Activated naive CD4-positive, alpha-beta T cell treated with anti-CD3 and anti-CD28 coated beads, Interleukin-2, amount 50 U/mL, for 72 hours (primary cell): ENCODE data around the gene TECPR2. TPM values are rescaled to one million over a fixed set of nuclear protein-coding genes. Genes with fewer than 3 reads are reported as not detected.
A peak's percentile ranks its signal among the peaks of the same experiment; 100 is the strongest.

Experiments used
- ATAC-seq, 2 donors: fragments of 150-1000 bp; cut with Tn5 transposase; 2 replicates each; pipeline ENCODE4 v1.10.0; 2021; ENCODE audit warnings: mild to moderate bottlenecking in 2 of 2, moderate library complexity in 2 of 2
- DNase-seq, 2 donors: peaks; one replicate each; pipeline ENCODE4 v3.0.0; 2021 to 2022; ENCODE audit warnings: low spot score in 2 of 2
- H3K27ac Mint-ChIP-seq, 2 donors: one replicate each; pipeline ENCODE4 v1.8.0; 2022; ENCODE audit warnings: mild to moderate bottlenecking in 2 of 2, mixed read lengths in 2 of 2
- H3K36me3 Mint-ChIP-seq, 2 donors: one replicate each; pipeline ENCODE4 v1.8.0; 2022; ENCODE audit warnings: mixed read lengths in 2 of 2
- H3K9me3 Mint-ChIP-seq, 2 donors: one replicate each; pipeline ENCODE4 v1.8.0; 2022; ENCODE audit warnings: mixed read lengths in 2 of 2
- total RNA-seq, 2 donors: library from RNA; stranded (reverse); gene quantifications; one replicate each; pipeline ENCODE4 v1.2.3, GENCODE V29; 2022

Gene TECPR2
- total RNA-seq, 2 donors from 2014 or later = 1.4 to 8.4 TPM

DNA sequence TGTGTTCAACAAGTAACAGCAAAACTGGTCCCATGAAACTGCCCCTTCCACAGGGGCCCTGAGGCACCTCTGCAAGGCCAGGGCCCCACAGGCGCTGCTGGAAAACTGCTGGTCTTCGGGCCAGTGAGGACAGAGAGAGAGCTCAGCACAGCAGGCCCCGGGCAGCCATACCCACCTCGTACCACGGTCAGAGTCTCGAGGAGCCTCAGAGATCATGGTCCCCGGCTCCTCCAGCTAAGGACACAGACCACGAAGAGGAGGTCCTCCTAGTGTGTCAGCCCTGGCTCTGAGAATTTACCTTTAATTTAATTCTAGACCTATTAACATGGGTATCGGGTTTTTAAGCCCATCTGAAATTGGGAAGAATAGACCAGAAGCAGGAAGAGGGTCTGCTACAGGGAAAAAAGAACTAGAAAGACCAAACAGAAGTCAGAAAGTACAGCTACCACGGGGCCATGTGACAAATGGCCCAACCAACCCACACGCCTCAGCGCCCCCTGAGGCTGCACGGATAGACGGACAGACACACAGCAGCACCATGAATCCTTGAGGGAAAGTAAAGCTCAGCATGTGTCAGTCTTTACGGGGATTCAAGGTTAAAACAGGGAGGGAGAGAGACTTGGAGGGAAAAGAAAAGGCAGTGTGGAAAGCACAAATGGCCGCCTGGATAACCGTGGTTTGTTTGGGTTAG lies 123.9 kb downstream of the TECPR2 start:
- ATAC-seq = no peak
- peaks cover 5% of the 10 kb centered on the region in 2 donors for H3K9me3 Mint-ChIP-seq
- peak overlapping the region; percentile 9 to 10 for H3K27ac Mint-ChIP-seq
- no peak for DNase-seq
- peaks cover 6 to 7% of the 10 kb centered on the region in 2 donors for H3K36me3 Mint-ChIP-seq

DNA sequence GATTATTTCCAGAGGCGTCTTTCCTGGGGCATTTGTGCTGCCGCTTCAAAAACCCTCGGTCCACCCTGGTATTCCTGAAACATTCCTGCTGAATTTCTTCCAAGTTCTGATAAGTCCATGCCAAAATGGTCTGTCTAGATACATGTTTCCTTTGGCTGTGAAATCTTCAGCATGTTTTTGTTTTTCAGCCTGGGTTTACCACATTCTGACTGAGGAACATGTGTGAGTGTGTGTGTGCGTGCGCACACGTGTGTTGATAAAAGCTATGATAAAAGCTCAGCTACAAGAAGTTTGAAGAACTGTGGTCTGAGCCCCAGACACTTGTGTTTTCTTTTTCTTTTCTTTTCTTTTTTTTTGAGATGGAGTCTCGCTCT lies 124.5 kb downstream of the TECPR2 start:
- Mint-ChIP-seq H3K36me3 (peaks cover 5 to 6% of the 10 kb centered on the region in 2 donors), H3K9me3 (peaks cover 4% of the 10 kb centered on the region in 2 donors), H3K27ac (no peak overlapping the region)
- ATAC-seq = no peak
- DNase-seq = no peak

GRCh38 chr14:102490456-102490855 lies 127.7 kb downstream of the TECPR2 start:
- H3K27ac Mint-ChIP-seq = no peak overlapping the region
- DNase-seq = no peak
- H3K9me3 Mint-ChIP-seq = no peaks in the 10 kb centered on the region
- ATAC-seq = no peak
- H3K36me3 Mint-ChIP-seq = no peaks in the 10 kb centered on the region

GRCh38 chr14:102491366-102491765 lies 128.6 kb downstream of the TECPR2 start:
- ATAC-seq (no peak), DNase-seq (no peak)
- Mint-ChIP-seq H3K36me3 (no peaks in the 10 kb centered on the region), H3K9me3 (no peaks in the 10 kb centered on the region), H3K27ac (no peak overlapping the region)

GRCh38 chr14:102491786-102492530 lies 129.2 kb downstream of the TECPR2 start:
- Mint-ChIP-seq H3K9me3 (no peaks in the 10 kb centered on the region), H3K27ac (no peak overlapping the region), H3K36me3 (no peaks in the 10 kb centered on the region)
- ATAC-seq (no peak), DNase-seq (no peak)

DNA sequence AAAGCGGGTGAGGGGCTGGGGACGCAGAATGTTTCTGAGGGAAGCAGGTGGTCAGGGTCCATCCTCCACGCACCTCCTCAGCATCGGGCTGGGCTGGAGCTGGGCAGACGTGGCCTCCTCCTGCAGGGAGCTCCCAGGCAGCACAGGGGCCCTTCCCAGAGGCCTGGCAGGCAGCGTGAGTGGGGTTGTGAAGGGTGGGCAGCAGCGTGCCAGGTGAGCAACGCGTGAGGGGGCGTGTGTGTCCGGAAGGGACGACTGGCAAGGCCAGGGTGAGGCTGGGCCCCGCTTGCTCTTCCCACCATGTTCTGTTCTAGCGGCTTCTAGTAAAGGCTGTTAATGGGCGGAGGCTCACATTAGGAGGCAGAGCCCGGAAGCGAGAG lies 129.8 kb downstream of the TECPR2 start:
- Mint-ChIP-seq H3K9me3 (no peaks in the 10 kb centered on the region), H3K36me3 (no peaks in the 10 kb centered on the region), H3K27ac (no peak overlapping the region)
- DNase-seq (no peak), ATAC-seq (no peak)

DNA sequence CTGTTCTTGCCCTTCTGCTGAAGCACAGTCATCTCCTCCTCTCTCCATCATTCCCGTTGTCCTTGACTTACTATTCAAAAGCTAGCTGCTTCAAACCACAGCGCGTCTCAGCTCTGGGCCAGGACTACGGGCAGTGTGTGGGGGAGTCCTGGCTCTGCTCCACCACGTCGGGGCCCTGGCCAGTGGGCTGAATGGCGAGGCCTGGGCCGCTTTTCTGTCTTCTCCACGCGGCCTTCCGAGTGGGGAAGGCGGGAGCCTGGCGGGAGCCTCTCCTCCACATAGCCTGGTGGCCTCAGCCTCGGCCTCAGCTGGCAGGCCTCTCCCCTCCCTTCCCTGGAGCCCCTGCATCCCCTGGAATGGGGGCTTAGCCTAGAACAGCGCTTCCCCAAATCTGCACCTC lies 130.4 kb downstream of the TECPR2 start:
- no peaks in the 10 kb centered on the region for H3K36me3 Mint-ChIP-seq
- ATAC-seq = no peak
- no peak for DNase-seq
- no peaks in the 10 kb centered on the region for H3K9me3 Mint-ChIP-seq
- peak overlapping the region in 1 of 2 donors; percentile 61 for H3K27ac Mint-ChIP-seq

DNA sequence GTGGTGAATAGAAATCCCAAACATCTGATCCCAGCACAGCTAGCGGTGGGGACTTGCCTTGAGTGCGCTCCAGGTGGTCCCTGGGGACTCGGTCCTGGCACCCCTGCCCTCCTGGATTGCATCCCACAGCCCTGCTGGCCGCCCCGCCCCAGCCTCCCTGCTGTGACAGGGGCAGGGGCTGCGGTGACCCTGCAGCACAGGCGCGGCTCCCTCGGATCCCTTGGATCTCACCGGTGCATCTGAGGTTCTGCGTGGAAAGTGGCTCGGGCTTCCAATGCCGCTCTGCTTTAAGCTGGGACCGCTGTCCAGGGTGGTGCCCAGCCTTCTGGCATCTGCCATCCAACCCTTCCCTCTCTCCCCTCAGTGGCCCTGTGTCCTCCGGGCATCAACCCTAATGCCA lies 130.8 kb downstream of the TECPR2 start:
- Mint-ChIP-seq H3K27ac (no peak overlapping the region), H3K9me3 (no peaks in the 10 kb centered on the region), H3K36me3 (no peaks in the 10 kb centered on the region)
- ATAC-seq (no peak), DNase-seq (no peak)

DNA sequence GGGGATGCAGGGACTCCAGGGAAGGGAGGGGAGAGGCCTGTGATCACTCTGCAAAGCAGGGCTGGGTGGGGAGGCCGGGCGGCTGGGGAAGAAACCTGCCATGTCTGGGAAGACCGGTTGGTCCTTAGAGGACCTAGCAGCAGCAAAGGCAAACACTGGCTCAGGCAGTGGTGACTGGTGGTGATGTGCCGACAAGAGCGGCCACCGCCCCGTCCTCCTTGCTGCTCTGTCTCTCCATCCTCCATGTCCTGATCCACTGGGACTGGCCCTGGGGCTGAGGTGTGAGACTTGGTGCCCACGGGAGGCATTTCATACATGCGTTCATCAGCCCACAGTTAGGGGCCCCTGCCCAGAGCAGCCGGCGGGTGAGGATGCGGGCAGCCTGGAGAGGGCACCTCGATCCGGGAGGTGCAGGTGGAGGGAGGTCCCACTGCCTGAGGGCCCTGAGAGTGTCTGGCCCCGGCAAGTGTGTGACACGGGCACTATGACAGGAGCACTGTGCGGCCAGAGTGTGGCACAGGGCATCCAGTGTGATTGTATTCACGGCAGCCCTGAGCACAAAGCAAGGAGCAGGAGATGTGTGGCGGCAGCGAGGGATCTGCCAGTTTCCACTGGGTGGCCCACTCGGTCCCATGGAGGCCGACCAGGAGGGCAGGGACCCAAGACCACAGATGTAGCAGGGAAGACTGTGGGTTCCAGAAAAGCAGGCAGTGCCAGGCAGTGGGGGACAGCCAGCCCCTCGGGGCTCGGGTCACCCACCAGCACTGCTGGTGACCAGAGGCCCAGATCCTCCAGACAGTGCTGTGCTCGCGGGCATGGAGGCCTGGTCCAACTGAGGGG lies 133.0 kb downstream of the TECPR2 start:
- no peak for DNase-seq
- H3K27ac Mint-ChIP-seq = peak overlapping the region; percentile 17 to 72
- H3K9me3 Mint-ChIP-seq = no peaks in the 10 kb centered on the region
- ATAC-seq = no peak
- no peaks in the 10 kb centered on the region for H3K36me3 Mint-ChIP-seq

DNA sequence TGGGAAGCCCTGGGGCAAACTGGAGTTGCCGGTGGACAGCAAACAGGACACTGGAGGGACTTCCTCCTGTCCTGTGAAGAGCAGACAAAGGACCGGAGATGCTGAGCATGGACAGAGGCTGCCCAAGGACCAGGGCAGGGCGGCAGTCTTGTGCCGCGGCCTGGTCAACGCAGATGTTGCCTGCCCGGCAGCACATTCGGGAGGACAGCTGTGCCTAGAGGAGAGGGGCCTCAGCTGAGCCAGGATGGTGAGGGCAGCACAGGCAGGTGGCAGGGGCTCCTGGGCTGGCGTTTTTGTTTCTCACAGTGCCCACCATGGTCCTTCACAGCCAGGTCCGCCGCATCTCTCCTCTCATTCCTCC lies 133.6 kb downstream of the TECPR2 start:
- H3K9me3 Mint-ChIP-seq = no peaks in the 10 kb centered on the region
- DNase-seq (no peak), ATAC-seq (no peak)
- no peaks in the 10 kb centered on the region for H3K36me3 Mint-ChIP-seq
- H3K27ac Mint-ChIP-seq = peak overlapping the region in 1 of 2 donors; percentile 72

DNA sequence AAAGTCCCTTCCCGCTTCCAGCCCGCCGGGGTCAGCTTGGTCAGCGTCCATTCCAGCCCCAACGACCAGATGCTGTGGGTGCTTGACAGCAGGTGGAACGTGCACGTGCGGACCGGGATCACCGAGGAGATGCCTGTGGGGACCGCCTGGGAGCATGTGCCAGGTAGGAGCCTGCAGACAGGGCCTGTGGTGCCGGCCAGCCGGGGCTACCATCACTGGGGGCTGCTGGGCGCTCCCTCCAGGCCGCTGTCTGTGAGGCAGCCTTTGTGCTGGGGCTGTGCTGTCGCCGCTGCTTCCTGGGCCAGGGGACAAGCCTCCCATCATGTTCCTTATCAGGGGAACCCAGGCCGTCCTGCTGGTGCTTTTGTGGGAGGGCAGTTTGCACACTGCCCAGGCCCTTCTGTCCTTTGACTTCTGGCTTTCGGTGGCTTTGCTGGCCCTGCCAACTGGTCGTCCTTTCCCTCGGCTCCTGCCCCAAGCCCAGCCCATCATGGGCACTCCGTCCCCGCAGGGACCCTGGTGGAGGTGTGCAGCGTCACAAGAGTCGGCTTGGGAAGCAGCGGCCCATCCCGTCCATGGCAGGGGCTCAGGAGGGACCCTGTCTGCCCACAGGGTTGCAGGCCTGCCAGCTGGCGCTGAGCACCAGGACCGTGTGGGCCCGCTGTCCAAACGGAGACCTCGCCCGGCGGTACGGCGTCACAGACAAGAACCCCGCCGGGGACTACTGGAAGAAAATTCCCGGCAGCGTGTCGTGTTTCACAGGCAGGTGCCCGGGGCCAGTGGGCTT lies 134.4 kb downstream of the TECPR2 start:
- no peak for DNase-seq
- no peak for ATAC-seq
- no peaks in the 10 kb centered on the region for H3K36me3 Mint-ChIP-seq

DNA sequence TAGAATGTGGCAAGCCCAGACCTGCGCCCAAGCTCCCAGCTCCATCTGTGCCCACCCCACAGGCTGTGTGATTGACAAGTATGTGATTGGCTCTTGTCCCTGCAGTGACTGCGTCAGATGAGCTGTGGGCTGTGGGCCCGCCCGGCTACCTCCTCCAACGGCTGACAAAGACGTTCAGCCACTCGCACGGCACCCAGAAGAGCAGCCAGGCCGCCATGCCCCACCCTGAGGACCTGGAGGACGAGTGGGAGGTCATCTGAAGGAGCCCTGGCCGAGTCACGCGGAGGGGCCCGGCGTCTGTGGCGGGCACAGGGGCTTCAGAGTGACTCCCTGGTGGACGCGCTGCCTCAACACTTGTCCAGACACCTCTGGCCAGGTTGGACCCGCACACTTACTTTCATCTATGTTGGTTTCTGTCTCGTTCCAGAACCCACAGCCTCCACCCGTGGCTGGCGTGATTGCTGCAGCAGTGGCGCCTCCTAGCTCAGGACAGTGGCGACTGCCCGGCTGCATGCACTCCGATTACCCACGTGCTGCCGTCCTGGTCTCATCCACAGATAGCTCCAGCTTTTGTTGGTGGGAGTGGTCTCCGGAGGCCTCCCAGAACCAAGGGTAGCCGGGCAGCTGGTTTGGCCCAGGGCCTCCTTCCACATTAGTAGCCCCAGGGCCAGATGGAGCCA lies 135.4 kb downstream of the TECPR2 start:
- no peaks in the 10 kb centered on the region for H3K36me3 Mint-ChIP-seq
- H3K9me3 Mint-ChIP-seq = no peaks in the 10 kb centered on the region
- ATAC-seq = peak in 1 of 2 donors; percentile 32
- peak overlapping the region in 1 of 2 donors; percentile 46 for H3K27ac Mint-ChIP-seq
- no peak for DNase-seq

More for the DNA sequence above, 134.4 kb downstream of the TECPR2 start:
- H3K9me3 Mint-ChIP-seq = no peaks in the 10 kb centered on the region
- peak overlapping the region in 1 of 2 donors; percentile 46 for H3K27ac Mint-ChIP-seq

GRCh38 chr14:102498678-102499265 lies 136.0 kb downstream of the TECPR2 start:
- ATAC-seq (peak in 1 of 2 donors; percentile 18), DNase-seq (no peak)
- no peak overlapping the region for H3K27ac Mint-ChIP-seq
- H3K9me3 Mint-ChIP-seq = no peaks in the 10 kb centered on the region
- H3K36me3 Mint-ChIP-seq = no peaks in the 10 kb centered on the region

- peak overlapping the region; percentile 12 to 36 for H3K27ac Mint-ChIP-seq
- ATAC-seq (no peak), DNase-seq (no peak)
- H3K36me3 Mint-ChIP-seq = no peaks in the 10 kb centered on the region
- H3K9me3 Mint-ChIP-seq = no peaks in the 10 kb centered on the region
These were observed 136.8 kb downstream of the TECPR2 start for GRCh38 chr14:102499401-102500157.

GRCh38 chr14:102500158-102500662 lies 137.5 kb downstream of the TECPR2 start:
- Mint-ChIP-seq H3K36me3 (no peaks in the 10 kb centered on the region), H3K27ac (peak overlapping the region; percentile 12 to 36)

More at GRCh38 chr14:102500158-102500662, 137.5 kb downstream of the TECPR2 start:
- peak in 1 of 2 donors; percentile 49 for ATAC-seq
- no peak for DNase-seq
- H3K9me3 Mint-ChIP-seq = no peaks in the 10 kb centered on the region
